ENCODE measurements around the gene GPR142.

GRCh38 chr17:74407384-74407783 is 40.1 kb downstream of the GPR142 start:
- no peak for TF ChIP-seq TAF1 (IDR thresholded peaks at IDR 0.05; ENCODE audit: low read depth)
- no peak for TF ChIP-seq TEAD4 (IDR thresholded peaks at IDR 0.05)
- TF ChIP-seq RAD21 (IDR thresholded peaks at IDR 0.05; ENCODE audit: low read depth), result no peak
- no peak for TF ChIP-seq USF1 (IDR thresholded peaks at IDR 0.05)
- no peak for TF ChIP-seq EP300 (IDR thresholded peaks at IDR 0.05; ENCODE audit: borderline replicate concordance)
- no peak for TF ChIP-seq ZBTB7A (IDR thresholded peaks at IDR 0.05; ENCODE audit: low read depth)

Measured in Ishikawa (cell line).